IPS-18c (cell line): ENCODE data around the gene MZT2B.
"Not testable (repeated sequence)": the region's sequence is repeated elsewhere in the genome, so short reads cannot be mapped to it uniquely, and the experiment has no call there.

ENCODE experiments used
- H3K4me3 ChIP-seq: 2 replicates; pipeline ENCODE4 v1.7.0; 2013; ENCODE audit warnings: low read depth, mild to moderate bottlenecking, low read length, moderate library complexity; ENCODE audit not compliant: insufficient read depth
- H3K9me3 ChIP-seq: one replicate; pipeline ENCODE4 v1.6.1; 2013; ENCODE audit warnings: mild to moderate bottlenecking, low read length, moderate library complexity; ENCODE audit not compliant: control insufficient read depth, insufficient read depth

Gene MZT2B, protein sequence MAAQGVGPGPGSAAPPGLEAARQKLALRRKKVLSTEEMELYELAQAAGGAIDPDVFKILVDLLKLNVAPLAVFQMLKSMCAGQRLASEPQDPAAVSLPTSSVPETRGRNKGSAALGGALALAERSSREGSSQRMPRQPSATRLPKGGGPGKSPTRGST

DNA sequence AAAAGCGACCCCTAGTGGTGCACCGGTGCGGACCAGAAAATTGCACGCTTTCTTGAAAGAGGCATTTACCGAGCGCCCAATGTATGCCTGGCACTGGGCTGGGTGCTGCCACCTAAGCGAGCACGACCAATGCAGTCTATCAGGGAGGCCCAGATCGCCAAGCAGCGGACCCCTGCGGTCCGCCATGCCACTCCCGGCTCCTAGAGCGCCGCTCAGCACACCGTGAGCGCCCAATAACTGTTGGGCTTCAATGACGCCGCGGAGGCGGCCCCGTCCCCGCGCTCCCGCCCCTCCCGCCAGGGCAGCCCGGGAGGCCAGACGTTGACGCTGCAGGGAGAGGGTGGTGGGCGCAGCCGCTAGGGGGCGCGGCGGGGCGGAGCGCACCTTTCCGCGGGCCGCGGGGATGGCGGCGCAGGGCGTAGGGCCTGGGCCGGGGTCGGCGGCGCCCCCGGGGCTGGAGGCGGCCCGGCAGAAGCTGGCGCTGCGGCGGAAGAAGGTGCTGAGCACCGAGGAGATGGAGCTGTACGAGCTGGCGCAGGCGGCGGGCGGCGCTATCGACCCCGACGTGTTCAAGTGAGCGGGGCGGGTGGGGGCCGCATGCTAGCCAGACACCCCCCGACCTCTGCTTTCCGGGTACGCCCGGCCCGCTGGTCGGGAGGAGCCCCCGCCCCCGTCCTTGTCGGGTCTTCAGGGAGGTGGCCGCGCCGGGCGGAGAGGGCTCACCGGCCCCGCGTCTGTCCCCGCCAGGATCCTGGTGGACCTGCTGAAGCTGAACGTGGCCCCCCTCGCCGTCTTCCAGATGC lies at the start of gene MZT2B:
Gene MZT2B (plus strand): TSS at position 383 of the 803 bp plus-strand sequence. CDS start 21 bp downstream, at position 404.
- not testable (repeated sequence) for H3K9me3 ChIP-seq
- H3K4me3 ChIP-seq: peak within 1 kb of the TSS; percentile 98

DNA sequence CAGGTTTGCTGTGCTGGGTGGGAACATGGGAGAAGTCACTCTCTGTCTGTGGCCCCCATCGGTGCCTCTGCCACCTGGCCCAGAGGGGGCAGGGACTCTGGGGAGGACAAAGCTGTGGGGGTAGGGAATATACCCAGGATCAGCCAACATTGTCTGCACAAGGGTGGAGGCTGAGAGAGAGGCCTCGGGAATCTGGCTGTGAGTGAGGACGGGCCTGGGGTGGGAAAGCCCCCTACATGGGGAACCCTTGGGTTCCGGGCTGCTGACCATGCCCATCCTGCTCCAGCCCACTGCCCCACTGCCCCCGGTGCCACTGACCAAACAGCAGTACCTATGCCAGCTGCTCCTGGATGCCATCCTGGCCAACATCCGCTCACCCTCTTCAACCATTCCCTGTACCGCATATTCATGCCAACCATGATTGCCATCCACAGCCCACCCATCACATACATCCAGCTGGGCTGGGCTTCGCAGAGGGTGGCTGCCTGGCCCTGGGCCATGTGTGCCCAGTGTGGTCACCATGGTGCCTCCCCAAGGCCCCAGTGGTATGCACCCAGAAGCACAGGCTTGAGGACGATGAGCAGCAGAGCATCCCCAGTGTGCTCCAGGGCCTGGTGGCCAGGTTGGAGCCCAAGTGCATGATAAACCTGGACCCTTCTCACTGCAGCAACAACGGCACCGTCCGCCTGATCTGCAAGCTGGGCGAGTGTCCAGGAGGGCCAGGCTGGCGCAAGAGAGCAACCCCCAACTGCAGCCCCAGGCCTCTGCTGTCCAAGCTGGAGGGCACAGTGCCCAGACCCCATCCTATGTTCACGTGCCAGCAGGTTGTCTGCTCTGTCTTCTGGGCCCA lies 46.1 kb upstream of the MZT2B start:
- H3K9me3 ChIP-seq: no peaks in the 10 kb centered on the region
- H3K4me3 ChIP-seq: no peak overlapping the region

DNA sequence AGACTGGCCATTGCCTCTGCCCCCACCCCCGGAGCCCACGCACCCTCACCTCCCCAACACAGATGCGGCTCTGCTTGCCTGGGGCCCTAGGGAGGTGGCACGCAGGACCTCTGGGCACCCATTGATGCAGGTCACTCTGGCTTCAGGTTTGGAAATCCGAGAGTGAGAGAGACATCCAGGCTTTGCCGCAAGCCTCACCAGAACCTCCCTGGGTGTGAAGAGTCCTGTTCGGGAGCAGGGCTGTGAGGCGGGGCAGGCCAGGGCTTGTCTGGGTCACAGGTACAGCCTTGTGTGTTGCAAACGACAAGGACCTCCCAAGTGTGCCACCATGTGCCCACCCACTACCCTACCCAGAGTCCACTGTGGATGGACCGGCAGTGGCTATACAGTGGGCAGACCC lies 45.5 kb upstream of the MZT2B start:
- not testable (repeated sequence) for H3K4me3 ChIP-seq, H3K9me3 ChIP-seq

DNA sequence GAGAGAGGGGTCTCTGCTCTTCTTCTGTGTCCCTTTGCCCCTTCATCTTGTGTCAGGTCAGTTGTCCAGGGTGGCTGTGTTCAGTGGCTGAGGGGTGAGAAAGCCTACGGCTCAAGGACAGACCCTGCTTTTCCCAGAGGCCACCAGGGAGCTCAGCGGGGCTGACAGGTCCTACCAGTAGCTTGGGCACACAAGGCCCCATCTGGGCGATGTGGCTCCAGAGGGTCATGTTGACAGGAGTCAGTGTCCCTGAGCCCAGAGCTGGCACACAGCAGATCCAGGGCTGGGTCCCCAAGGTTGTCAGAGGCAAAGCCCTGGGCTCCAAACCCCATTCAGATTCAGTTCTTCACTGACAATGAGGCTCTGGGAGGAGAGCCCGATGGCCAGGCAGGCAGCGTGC lies 44.9 kb upstream of the MZT2B start:
- not testable (repeated sequence) for H3K9me3 ChIP-seq, H3K4me3 ChIP-seq

DNA sequence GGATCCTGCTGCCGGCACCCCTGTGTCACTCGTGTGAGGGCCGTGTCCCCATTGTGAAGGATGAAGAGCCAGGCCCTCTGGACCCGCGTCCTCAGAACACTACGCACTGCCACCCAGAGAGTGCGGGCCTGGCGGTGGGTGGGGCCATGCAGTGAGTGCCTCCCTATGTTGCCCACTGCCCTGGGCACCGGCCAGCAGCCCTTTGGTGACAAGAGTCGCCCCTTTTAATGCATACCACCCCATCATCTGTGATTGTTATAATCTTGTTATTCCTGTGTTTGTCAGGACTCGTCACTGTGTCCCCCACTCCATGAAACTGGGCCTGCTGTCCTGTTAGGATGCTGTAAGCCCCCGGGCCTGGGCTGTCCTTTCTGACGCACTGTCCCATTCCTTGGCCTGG lies 43.7 kb upstream of the MZT2B start:
- not testable (repeated sequence) for H3K4me3 ChIP-seq, H3K9me3 ChIP-seq

DNA sequence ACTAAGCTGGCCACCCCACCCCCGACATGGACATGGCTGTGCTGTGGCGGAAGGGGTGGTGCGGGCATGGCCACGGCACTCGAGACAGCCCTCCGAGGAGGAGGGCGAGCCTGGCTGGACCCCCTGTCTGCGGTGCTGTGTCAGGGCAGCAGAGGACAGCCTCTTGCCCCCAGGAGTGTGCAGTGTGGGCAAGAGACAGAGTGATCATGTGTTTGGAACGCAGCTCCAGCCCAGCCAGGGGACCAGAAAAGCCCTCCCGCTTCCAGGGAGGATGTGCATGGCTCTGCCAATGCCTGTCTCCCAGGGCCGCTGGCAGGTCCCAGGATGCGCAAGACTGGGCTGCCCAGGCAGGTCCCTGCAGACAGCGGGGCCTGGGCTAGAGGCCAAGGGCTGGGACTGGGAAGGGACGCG lies 43.2 kb upstream of the MZT2B start:
- H3K4me3 ChIP-seq, H3K9me3 ChIP-seq: not testable (repeated sequence)

DNA sequence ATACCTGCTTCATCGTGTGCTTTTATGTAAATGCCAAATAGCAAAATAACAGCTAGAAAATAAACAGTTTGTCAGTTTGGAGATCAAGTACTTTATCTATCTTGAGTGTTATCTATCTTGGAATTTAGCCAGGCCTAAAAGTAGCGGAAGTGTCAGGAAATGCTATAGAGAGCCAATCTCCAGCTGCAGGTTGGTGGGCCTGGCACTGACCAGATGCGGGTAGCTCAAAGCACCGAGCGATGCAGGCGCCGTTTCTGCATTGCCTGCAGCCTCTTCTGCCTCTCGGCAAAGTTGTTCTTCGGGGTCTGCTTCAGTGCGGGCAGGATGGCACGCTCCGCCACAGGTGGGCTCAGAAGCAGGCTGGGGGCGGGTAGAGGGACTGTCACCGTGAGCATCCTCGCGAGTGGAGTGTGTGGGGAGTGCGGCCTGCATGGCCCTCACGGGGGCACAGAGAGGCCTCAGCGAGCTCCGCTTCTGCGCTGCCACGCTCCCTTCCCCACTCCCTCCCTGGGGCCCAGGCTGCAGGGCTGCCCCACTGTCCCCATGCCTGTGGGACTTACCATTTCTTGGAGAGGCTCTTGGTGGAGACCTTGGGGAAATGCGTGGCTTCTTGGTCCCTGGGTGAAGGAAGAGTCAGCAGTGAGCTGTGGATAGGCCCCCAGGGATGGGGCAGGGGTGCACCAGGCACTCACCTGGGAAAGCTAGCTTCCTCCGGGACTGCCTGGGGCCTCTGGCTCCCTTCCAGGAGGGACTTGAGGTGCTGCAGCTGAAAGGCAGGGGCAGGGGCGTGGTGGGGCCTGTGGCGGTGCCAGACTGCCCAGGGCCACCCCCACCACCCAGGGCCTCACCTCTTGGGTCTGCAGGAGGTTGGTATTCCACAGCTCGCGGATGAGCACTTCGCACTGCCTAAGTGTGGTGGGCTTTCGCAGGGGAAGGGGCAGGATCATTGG lies 42.5 kb upstream of the MZT2B start:
- not testable (repeated sequence) for H3K4me3 ChIP-seq, H3K9me3 ChIP-seq

DNA sequence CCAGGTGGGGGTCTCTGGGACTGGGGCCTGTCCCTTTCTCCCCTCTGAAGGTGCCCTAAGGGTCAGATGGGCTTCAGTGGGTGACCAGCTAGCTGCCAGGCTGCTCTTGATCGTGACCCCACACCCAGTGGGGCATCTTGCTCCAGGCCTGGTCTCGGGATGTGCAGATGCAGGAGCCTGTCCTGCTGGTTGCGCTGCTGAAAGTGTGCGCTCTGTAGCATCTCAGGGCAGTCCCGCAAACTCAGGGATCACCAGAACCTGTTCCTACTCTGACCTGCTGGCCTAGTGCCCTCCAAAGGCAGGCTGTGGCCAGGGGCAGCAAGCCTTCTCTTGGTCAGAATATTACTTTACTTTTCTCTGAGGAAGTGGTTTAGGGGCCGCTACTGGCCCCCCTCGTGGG lies 41.5 kb upstream of the MZT2B start:
- H3K4me3 ChIP-seq, H3K9me3 ChIP-seq: not testable (repeated sequence)

DNA sequence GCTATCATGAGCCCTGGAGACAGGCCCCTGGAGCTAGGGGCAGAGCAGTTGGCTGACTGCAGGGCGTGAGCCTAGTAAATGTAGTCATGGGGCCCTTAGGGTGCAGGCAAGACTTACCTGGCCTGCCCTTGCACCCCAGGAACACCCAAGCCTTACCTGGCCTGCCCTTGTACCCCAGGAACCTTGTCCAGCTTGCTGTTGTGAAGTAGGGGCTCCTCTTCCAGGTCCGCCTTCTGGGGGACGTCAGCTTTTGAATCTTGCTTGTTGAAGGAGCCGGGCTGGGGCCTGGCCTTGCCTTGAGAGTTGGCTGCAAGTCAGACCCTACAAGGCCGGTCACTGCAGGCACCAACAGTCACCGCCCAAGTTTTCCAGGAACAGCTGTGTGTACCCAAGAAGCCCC lies 41.1 kb upstream of the MZT2B start:
- H3K9me3 ChIP-seq, H3K4me3 ChIP-seq: not testable (repeated sequence)

DNA sequence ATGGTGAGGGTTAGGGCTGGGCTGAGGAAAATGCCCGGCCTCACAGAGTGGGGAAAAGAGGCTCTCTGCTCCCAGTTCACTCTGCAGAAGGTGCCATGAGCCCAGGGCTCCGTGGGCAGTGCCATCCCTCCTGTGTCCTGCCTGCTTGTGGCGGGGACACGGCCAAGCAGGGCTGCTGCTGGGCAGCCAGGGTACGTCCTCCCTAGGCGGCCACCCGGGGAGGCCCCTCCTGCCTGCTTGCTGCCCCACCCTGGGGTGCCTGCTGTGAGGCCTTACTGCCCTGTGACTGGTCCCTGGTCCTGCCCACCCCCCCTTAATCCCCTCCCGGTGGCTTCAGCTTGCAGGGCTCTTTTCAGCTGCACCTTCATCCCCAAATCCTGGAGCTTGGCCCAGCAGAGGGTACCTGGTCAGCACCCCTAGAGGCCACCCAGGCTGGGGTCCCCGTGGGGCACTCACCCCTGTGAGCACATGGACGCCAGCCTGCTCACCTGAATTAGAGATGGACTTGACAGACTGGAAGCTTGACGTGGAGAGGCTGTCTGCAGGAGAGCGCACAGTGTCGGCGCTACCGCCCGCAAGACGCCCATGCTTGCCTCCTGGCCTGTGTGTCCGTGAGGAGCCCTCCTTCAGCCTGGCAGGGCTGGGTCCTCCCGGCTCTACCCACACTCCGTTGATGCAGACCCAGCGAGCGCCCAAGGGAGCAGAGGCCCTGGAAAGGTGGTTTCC lies 40.3 kb upstream of the MZT2B start:
- H3K4me3 ChIP-seq, H3K9me3 ChIP-seq: not testable (repeated sequence)

DNA sequence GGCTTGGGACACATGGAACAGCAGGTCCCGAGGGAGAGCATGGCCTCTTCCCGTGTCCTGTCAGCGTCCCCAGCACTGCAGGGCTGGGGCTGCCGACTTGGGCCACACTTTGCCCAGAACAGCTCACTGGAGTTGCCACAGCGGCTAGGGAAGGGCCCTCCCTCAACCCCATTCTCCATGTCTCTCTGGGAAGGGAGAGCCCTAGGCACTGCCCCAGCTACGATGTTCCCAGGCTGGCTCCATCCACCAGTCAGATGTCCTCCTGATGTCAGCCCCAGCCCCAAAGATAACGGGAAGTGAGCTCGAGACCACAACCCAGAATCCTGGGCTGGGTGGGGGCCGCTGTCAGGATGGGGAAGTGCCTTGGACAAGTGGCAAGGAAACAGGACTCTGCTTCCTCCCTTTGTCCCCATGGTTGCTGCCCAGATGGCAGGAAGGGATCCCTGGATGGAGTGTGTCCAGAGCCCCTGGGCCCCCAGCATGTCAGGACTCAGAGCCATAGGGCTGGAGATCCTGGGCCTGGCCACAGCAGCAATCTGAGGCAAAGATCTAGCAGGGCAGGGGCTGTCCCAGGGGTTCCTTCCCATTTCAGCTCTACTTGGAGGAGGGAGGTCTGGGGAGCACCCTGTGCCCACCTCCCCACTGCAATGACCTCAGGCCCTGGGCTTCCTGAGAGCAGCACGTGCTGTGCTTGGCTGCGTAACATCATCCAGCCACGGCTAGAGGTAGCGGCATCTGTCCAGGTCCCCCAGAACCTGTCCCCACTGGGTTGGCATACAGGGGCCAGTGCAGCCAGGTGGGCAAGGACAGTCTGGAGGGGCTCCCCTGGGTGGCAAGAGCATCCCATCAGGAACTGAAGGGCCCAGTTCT lies 39.4 kb upstream of the MZT2B start:
- not testable (repeated sequence) for H3K4me3 ChIP-seq, H3K9me3 ChIP-seq

DNA sequence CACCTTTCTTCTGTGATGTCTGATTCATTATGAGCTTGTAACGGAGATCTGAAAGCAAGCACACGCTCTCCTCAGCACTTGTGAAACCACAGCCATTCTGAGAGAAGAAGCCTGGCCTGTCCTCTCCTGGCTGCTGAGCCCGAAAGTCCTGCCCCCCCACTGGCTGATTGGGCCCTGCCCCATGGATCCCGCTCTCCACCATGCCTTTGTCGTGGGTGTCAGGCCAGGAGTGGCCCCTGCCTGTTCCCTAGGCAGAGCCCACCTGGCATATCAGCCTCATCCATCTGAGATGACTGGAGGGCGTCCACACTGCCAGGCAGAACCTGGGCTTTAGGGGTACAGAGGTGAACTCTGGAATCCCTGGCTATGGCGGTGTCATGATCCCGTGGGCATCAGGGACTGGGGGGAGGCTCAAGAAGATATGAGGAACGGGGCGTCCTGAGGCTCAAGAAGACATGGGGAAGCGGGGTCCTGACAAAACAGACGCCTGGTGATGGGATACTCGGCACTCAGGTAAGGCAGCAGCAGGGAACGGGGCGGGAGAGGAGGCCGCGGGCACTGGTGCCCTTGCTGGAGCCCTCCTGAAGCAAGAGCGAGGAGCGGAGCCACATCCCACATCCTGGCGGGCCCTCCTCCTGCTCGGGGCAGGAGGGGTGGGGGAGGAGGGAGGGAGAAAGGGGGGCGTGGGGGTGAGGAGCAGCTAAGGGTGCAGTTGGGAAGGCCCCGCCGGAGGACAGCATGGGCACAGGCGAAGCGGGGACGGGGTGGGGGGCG lies 38.6 kb upstream of the MZT2B start:
- H3K9me3 ChIP-seq: not testable (repeated sequence)
- H3K4me3 ChIP-seq: peak overlapping the region; percentile 24; the same call in 1 of the 2 replicates

DNA sequence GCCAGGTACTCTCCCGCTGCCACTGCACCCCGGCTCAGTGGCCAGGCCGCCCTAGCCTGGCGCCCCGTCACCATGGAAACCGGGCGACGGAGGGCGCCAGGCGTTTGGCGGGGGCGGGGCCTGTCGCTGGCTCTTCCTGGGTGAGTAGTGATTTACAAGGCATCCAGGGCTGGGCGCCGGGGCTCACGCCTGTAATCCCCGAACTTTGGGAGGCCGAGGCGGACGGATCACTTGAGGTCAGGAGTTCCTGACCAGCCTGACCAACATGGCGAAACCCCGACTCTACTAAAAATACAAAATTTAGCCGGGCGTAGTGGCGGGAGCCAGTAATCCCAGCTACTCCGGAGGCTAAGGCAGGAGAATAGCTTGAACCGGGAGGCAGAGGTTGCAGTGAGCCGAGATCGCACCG lies 37.1 kb upstream of the MZT2B start, which contains the start of gene CCDC74B:
Gene CCDC74B (minus strand): TSS at position 107 of the 409 bp plus-strand sequence. CDS start 116 bp downstream, outside the sequence.
- peak within 1 kb of the TSS; percentile 36; the same call in 1 of the 2 replicates for H3K4me3 ChIP-seq
- not testable (repeated sequence) for H3K9me3 ChIP-seq

DNA sequence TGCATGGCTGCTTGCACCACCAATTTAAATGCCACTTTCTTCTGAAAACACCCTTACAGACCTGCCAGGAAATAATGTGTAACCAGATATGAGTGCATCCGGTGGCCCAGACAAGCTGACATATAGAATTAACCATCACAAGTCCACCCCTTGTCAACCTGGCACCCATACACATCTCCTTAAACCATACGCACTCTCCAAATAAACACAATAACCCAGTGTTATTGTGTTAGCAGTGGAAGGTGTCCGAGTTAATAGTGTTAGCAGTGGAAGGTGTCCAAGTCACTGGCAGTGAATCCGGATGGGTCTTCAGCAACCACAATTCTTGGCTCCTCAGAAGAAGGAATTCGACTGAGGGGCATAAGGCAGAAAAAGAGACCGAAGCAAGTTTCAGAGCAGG lies 33.5 kb upstream of the MZT2B start:
- not testable (repeated sequence) for H3K9me3 ChIP-seq, H3K4me3 ChIP-seq
